HepG2 (cell line): ENCODE measurements around the gene NFS1. TPM values are rescaled to one million over a fixed set of nuclear protein-coding genes. Genes with fewer than 3 reads are reported as not detected.
A peak's percentile ranks its signal among the peaks of the same experiment; 100 is the strongest.

Source experiments
- ARID5B ChIP-seq: IDR thresholded peaks from 2 replicates; pipeline ENCODE4 v1.4.0; 2020; ENCODE audit warnings: mild to moderate bottlenecking, missing genetic modification reagents
- ELF3 ChIP-seq: IDR thresholded peaks from 2 replicates; pipeline ENCODE4 v1.6.1; 2016; ENCODE audit warnings: missing genetic modification reagents, missing compliant biosample characterization
- FOXP1 ChIP-seq, 2 experiments: fragments of 450-650 bp in 1 of 2; IDR thresholded peaks; 2 replicates each; pipeline ENCODE4 v1.6.1; 2017 to 2018; ENCODE audit warnings: antibody characterized with exemption in 1 of 2
- IKZF5 ChIP-seq: IDR thresholded peaks from 2 replicates; pipeline ENCODE4 v1.6.1; 2018; ENCODE audit warnings: missing genetic modification reagents, mild to moderate bottlenecking, missing compliant biosample characterization
- JARID2 ChIP-seq: sonication (generic); formaldehyde crosslinking; IDR thresholded peaks from 2 replicates; pipeline ENCODE4 v1.8.1; 2023; ENCODE audit warnings: missing genetic modification reagents, inconsistent platforms; ENCODE audit not compliant: insufficient replicate concordance
- KLF11 ChIP-seq: IDR thresholded peaks from 2 replicates; pipeline ENCODE4 v1.6.1; 2016; ENCODE audit warnings: missing compliant biosample characterization
- MAFG ChIP-seq: sonication (generic); formaldehyde crosslinking; IDR thresholded peaks from 2 replicates; pipeline ENCODE4 v1.5.1; 2020; ENCODE audit warnings: mild to moderate bottlenecking, missing genetic modification reagents
- MEF2D ChIP-seq: sonication (generic); formaldehyde crosslinking; IDR thresholded peaks from 2 replicates; pipeline ENCODE4 v1.5.1; 2020; ENCODE audit warnings: mild to moderate bottlenecking, missing genetic modification reagents
- MXI1 ChIP-seq: IDR thresholded peaks from 3 replicates; pipeline ENCODE4 v1.6.1; 2012; ENCODE audit warnings: low read depth, low read length, inconsistent platforms, borderline replicate concordance
- ZFP37 ChIP-seq: sonication (generic); formaldehyde crosslinking; IDR thresholded peaks from 2 replicates; pipeline ENCODE4 v1.4.0; 2020; ENCODE audit warnings: missing genetic modification reagents, borderline replicate concordance
- ZFP62 ChIP-seq: sonication (generic); formaldehyde crosslinking; IDR thresholded peaks from 2 replicates; pipeline ENCODE4 v1.4.0; 2020; ENCODE audit warnings: missing genetic modification reagents
- ZNF580 ChIP-seq: IDR thresholded peaks from 2 replicates; pipeline ENCODE4 v1.6.1; 2016; ENCODE audit warnings: low read depth, borderline replicate concordance
- ZNF790 ChIP-seq: sonication (generic); formaldehyde crosslinking; IDR thresholded peaks from 2 replicates; pipeline ENCODE4 v1.8.0; 2022; ENCODE audit warnings: missing genetic modification reagents, mild to moderate bottlenecking, borderline replicate concordance
- polyA plus RNA-seq, 8 experiments: library from polyadenylated mRNA; depleted of rRNA in 3 of 8; stranded (reverse) in 7 of 8; unstranded in 1 of 8; fragments of >200 nt; fragmentation: Illumina TruSeq in 4 of 8; extraction: Trizol in 4 of 8; gene quantifications; 2 replicates each; pipeline versions ENCODE4 v1.2.1 to v1.2.3, GENCODE V29; 2011 to 2016; ENCODE audit warnings: low read depth in 4 of 8, missing spikeins in 1 of 8, mixed read lengths in 1 of 8; ENCODE audit not compliant: insufficient read depth in 1 of 8
- total RNA-seq, 5 experiments: library from RNA; depleted of rRNA; stranded (reverse); fragments of >200 nt; fragmentation: Illumina TruSeq; extraction: Trizol; gene quantifications; 2 replicates each; pipeline ENCODE4 v1.2.3, GENCODE V29; 2016; ENCODE audit warnings: low read depth in 1 of 5

NFS1 gene
- total and polyA plus RNA-seq, 2 of the 13 experiments (the other 11 are each of a cell fraction or from before 2014, with no cell fraction given) = 65.9 to 88.1 TPM

- TF ChIP-seq IKZF5 (CRISPR knock-in tag) (peak; percentile 99), ZFP37 (peak; percentile 97), JARID2 (CRISPR knock-in tag) (peak; percentile 98), KLF11 (CRISPR knock-in tag) (peak; percentile 81; the same call in 1 of the 2 replicates), FOXP1 (IDR thresholded peaks at IDR 0.05) (no peak), FOXP1 (CRISPR knock-in tag; IDR thresholded peaks at IDR 0.05) (no peak), ELF3 (CRISPR knock-in tag) (peak; percentile 98), ARID5B (CRISPR knock-in tag) (peak; percentile 83; the same call in 1 of the 2 replicates), ZNF790 (peak; percentile 97), ZNF580 (peak; percentile 93; the same call in 1 of the 2 replicates), MEF2D (CRISPR knock-in tag) (peak; percentile 77; the same call in 1 of the 2 replicates), MXI1 (peak; percentile 98; the same call in 2 of the 3 replicates), MAFG (CRISPR knock-in tag) (no peak), ZFP62 (CRISPR knock-in tag) (peak; percentile 89; the same call in 1 of the 2 replicates)
Observed at GRCh38 chr20:35699127-35699956, at the start of gene NFS1, which contains the start of gene ROMO1 (continued).
